ENCODE results near the gene TNFRSF1B.

The TNFRSF1B gene

GRCh38 chr1:12142141-12142823, 24.5 kb upstream of the TNFRSF1B start:
- no peak for DNase-seq (ENCODE audit: low spot score)

DNA sequence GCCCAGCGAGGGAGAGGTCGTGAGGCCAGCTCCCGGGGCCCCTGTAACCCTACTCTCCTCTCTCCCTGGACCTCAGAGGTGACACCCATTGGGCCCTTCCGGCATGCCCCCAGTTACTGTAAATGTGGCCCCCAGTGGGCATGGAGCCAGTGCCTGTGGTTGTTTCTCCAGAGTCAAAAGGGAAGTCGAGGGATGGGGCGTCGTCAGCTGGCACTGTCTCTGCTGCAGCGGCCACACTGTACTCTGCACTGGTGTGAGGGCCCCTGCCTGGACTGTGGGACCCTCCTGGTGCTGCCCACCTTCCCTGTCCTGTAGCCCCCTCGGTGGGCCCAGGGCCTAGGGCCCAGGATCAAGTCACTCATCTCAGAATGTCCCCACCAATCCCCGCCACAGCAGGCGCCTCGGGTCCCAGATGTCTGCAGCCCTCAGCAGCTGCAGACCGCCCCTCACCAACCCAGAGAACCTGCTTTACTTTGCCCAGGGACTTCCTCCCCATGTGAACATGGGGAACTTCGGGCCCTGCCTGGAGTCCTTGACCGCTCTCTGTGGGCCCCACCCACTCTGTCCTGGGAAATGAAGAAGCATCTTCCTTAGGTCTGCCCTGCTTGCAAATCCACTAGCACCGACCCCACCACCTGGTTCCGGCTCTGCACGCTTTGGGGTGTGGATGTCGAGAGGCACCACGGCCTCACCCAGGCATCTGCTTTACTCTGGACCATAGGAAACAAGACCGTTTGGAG, 23.7 kb upstream of the TNFRSF1B start:
- no peak for DNase-seq (ENCODE audit: low spot score)

GRCh38 chr1:12143631-12144155, 23.1 kb upstream of the TNFRSF1B start:
- DNase-seq (ENCODE audit: low spot score), result peak; percentile 91

- no peak for DNase-seq (ENCODE audit: low spot score)
Measured at GRCh38 chr1:12144236-12144635, 22.6 kb upstream of the TNFRSF1B start.

GRCh38 chr1:12144969-12145368, 21.8 kb upstream of the TNFRSF1B start:
- DNase-seq (ENCODE audit: low spot score), result no peak

DNA sequence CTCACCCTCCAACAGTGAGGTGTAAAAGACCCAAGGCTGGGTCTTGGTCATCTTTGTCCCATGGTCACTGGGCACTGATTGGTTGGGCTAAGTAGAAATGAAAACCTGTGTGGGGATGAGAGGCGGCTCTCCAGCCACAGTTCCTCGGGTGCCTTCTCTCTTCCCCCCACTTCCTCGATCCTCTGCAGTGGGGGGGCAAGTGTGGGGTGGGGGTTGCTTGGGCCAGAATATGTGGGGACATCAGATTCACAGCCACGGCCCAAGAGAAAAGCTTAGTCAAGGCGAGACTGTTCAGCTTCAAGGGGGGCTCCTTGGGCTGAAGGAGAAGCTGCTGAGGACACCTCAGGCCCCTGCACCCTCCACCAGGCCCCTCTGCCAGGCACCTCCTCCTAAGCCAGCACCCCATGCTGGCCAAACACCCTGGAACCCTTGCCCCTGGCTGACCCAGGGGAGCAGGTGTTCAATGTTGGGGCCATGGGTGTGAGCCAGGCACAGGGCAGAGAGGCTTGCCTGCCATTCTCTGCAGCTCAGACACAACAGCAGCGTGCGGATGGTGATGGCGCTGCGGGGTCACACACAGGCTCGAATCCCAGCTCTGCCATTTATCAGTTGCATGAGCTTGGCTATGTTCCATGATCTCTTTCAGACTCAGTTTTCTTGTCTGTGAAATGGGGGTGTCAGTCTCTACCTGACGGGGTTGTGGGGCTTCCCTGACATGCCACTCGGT, 21.0 kb upstream of the TNFRSF1B start:
- DNase-seq (ENCODE audit: low spot score), result no peak

DNA sequence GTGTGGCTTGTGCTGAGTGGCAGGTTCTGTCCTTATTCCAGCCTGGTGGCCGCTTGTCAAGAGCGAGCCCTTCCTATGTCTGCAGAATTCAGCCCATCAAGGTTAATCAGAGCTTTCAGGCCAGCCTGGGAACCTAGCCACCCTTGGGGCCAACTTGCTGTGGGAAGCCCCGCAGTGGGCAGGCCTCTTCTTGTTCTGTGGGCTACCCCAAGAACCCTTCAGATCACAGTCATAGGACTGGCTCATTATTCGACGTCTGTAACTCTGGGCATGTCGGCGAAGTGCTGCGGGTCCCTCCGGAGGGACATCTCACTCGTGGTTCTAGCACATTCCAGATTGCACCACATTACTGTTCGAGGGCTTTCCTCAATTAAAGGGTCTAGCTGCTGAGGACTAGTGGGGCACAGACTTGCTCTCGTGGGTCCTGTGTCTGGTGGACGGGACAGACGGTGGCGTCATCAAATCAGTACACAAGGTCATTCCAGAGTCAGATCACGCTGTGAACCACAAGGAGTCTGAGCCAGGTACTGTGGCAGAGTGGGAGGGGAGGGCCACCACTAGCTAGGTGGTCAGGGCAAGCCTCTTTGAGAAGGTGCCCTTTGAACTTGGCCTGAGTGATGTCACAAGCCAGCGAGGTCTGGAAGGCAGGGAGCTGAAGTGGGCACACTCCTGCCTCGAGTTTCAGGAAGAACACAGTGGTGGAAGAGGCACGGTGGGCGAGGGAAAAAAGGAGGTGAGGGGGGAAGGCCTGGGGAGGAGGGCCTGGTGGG, 20.3 kb upstream of the TNFRSF1B start:
- no peak for DNase-seq (ENCODE audit: low spot score)

DNA sequence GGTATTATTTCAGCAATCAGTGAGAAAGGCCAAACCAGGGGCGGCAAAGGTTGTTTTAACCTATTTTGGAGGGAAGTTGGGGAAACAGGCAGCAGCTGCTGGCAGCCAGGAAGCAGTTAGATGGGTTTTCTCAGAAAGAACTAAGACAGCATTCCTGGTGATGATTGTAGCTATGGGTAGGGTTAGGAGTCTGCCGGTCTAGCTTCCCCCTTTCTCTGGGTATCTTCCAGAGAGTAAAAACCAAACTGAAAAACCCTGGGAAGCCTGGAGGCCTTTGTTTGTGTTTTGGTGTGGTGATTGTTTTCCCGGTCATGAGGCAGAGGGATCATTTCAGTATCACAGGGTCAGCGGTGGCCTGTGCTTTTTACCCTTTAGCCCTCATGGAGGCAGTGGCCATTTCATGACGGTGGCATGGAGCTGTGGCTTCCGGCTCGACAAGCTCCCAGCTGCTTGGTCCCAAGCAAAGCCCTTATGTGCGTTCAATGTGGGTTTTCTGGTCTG, 19.5 kb upstream of the TNFRSF1B start:
- no peak for DNase-seq (ENCODE audit: low spot score)

DNA sequence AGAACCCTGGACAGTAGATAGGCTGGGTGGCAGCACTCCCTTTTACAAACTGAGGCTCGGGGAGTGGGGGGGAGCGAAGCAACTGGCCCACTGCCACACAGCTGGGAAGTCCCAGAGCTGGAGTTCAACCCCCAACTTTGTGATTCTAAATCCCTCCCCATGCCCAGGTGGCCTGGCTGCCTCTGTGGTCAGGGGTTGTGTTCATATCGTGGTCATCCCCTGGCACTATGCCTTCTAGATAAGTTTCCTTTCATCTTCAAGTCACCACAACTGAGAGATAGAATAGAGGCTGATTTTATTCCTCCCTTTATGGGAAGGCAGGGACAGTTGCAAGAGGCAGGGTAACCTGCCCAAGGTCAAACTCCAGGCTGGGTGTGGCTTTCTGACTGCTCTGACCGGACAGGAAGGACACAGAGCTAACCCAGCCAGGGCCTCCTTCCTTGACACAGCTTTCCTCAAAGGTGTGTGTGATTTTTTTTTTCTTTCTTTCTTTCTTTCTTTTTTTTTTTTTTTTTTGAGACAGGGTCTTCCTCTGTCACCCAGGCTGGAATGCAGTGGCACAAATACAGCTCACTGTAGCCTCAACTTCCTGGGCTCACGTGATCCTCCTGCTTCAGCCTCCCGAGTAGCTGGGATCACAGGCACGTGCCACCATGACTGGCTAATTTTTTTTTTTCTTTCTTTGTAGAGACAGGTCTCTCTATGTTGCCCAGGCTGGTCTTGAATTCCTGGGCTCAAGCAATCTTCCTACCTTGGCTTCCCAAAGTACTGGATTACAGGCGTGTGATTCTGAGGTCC, 18.4 kb upstream of the TNFRSF1B start:
- DNase-seq (ENCODE audit: low spot score), result no peak

GRCh38 chr1:12148958-12149790, 17.6 kb upstream of the TNFRSF1B start:
- no peak for DNase-seq (ENCODE audit: low spot score)

DNA sequence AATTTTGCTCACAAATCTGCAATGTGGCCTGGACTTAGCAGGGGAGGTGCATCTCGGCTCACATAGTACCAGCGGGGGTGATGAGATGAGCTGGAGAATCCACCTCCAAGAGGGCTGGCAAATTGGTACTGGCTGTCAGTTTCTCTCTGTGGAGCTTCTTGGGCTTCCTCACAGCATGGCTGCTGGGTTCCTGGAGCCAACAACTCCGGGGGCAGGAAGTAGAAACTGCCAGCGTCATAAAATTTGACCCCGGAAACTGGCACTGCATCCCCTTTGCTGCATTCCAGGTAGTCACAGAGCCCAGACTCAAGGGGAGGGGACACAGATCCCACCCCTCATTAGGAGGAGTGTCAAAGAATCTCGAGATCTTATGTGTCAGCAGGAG, 17.0 kb upstream of the TNFRSF1B start:
- no peak for DNase-seq (ENCODE audit: low spot score)

DNA sequence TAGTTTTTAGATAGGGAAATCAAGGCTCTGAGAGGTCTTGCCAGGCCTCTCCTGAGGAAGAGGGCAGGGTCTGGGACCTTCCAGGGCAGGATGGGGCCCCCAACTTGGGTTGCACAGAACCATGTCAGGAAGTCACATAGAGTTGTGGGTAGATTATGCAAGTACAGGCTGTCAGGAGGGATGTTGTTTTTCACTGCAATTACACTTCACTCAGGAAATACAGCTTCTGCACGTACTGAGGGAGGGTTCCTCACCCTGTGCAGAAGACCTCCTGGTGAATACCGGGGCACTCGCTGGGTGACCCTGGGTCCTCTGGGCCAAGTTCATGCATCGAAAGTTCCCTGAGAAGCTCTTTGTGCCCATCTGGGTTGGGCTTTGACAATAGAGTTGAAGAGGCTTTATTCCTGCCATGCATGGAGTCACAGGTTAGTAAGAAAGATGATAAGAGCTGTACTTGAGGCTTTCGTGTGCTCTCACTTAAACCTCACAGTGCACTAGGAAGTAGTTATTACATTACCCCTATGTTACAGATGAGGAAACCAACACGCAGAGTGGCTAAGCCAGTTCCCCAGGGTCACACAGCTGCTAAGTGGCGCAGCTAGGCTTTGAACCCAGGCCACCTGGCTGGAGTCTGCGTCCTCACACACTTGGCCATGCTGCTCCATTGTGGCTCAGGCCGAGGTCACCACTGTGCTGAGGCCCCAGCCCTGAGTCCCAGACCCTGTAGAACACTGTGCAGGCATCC, 16.2 kb upstream of the TNFRSF1B start:
- no peak for DNase-seq (ENCODE audit: low spot score)

GRCh38 chr1:12151465-12151864, 15.3 kb upstream of the TNFRSF1B start:
- no peak for DNase-seq (ENCODE audit: low spot score)

- DNase-seq (ENCODE audit: low spot score), result no peak
Measured at GRCh38 chr1:12152113-12152891, 14.5 kb upstream of the TNFRSF1B start.

- peak; percentile 84 for DNase-seq (ENCODE audit: low spot score)
Measured at GRCh38 chr1:12153181-12153785, 13.5 kb upstream of the TNFRSF1B start.

GRCh38 chr1:12155328-12155727, 11.5 kb upstream of the TNFRSF1B start:
- DNase-seq (ENCODE audit: low spot score), result no peak

- DNase-seq (ENCODE audit: low spot score), result no peak
Measured at GRCh38 chr1:12157366-12158231, 9.2 kb upstream of the TNFRSF1B start.
